Natural killer cell (primary cell): ENCODE data around the gene POR. TPM values are rescaled to one million over a fixed set of nuclear protein-coding genes. Genes with fewer than 3 reads are reported as not detected.
A peak's percentile ranks its signal among the peaks of the same experiment; 100 is the strongest.

Source experiments
- ATAC-seq, 3 donors: fragments of 150-1000 bp in 2 of 3; fragments of 200-7000 bp in 1 of 3; cut with Tn5 transposase; 1 replicate in 1 of 3; 2 replicates in 2 of 3; pipeline ENCODE4 v1.10.0; 2021; ENCODE audit warnings: mild to moderate bottlenecking in 2 of 3, moderate library complexity in 2 of 3
- DNase-seq, 2 donors: peaks; one replicate each; pipeline versions ENCODE4 v3.0.0 to v3.0.0-alpha.2; 2013 to 2021; ENCODE audit warnings: mixed read lengths in 1 of 2
- H3K27ac ChIP-seq: one replicate; pipeline ENCODE4 v1.5.1; 2013; ENCODE audit warnings: mild to moderate bottlenecking, low read length
- H3K27me3 ChIP-seq: one replicate; pipeline ENCODE4 v1.6.1; 2013; ENCODE audit warnings: low read length; ENCODE audit not compliant: control insufficient read depth, insufficient read depth
- H3K36me3 ChIP-seq: one replicate; pipeline ENCODE4 v1.6.1; 2013; ENCODE audit warnings: low read length; ENCODE audit not compliant: control insufficient read depth, insufficient read depth
- H3K4me1 ChIP-seq: one replicate; pipeline ENCODE4 v1.6.1; 2013; ENCODE audit warnings: low read length; ENCODE audit not compliant: control insufficient read depth, insufficient read depth
- H3K4me3 ChIP-seq: one replicate; pipeline ENCODE4 v1.5.1; 2013; ENCODE audit warnings: low read length
- H3K9me3 ChIP-seq: one replicate; pipeline ENCODE4 v1.6.1; 2013; ENCODE audit warnings: low read length; ENCODE audit not compliant: control insufficient read depth, insufficient read depth
- H3K27ac Mint-ChIP-seq, 2 donors: one replicate each; pipeline ENCODE4 v1.8.0; 2022; ENCODE audit warnings: mild to moderate bottlenecking in 2 of 2, mixed read lengths in 2 of 2, moderate library complexity in 1 of 2
- H3K27me3 Mint-ChIP-seq, 2 donors: one replicate each; pipeline ENCODE4 v1.8.0; 2022; ENCODE audit warnings: low read depth in 2 of 2, mixed read lengths in 2 of 2
- H3K36me3 Mint-ChIP-seq: one replicate; pipeline ENCODE4 v1.8.0; 2022; ENCODE audit warnings: mixed read lengths
- H3K4me1 Mint-ChIP-seq, 2 donors: one replicate each; pipeline ENCODE4 v1.8.0; 2022; ENCODE audit warnings: mixed read lengths in 2 of 2
- H3K4me3 Mint-ChIP-seq: one replicate; pipeline ENCODE4 v1.8.0; 2022; ENCODE audit warnings: mild to moderate bottlenecking, moderate library complexity, mixed read lengths
- H3K9me3 Mint-ChIP-seq, 2 donors: one replicate each; pipeline ENCODE4 v1.8.0; 2022; ENCODE audit warnings: mixed read lengths in 2 of 2
- WGBS: methylation state at CpG from one replicate; pipeline ENCODE4 v1.1.7; 2013; ENCODE audit warnings: missing lambda C conversion rate; ENCODE audit not compliant: insufficient coverage; 5-methylcytosine and 5-hydroxymethylcytosine counted together
- intact Hi-C: fragments of 100-400 bp; cut with micrococcal nuclease; formaldehyde crosslinking; loops from one replicate; pipeline ENCODE4 v1.14.2; 2022
- total RNA-seq, 4 donors: library from RNA; stranded (reverse); fragments of 120-200 nt in 1 of 4; gene quantifications; one replicate each; pipeline versions ENCODE4 v1.2.3 to v1.2.4, GENCODE V29; 2013 to 2022
- TF ChIP-seq, protein P1 (sequence below): fragments of 200-600 bp; IDR thresholded peaks from one replicate; pipeline ENCODE4 v1.8.0; 2022; ENCODE audit warnings: antibody characterized with exemption

The POR gene
- 10 to 100 TPM; 56.0 to 60.5 (median 58.3) TPM for total RNA-seq
- 30.6 TPM for total RNA-seq (2013)

DNA sequence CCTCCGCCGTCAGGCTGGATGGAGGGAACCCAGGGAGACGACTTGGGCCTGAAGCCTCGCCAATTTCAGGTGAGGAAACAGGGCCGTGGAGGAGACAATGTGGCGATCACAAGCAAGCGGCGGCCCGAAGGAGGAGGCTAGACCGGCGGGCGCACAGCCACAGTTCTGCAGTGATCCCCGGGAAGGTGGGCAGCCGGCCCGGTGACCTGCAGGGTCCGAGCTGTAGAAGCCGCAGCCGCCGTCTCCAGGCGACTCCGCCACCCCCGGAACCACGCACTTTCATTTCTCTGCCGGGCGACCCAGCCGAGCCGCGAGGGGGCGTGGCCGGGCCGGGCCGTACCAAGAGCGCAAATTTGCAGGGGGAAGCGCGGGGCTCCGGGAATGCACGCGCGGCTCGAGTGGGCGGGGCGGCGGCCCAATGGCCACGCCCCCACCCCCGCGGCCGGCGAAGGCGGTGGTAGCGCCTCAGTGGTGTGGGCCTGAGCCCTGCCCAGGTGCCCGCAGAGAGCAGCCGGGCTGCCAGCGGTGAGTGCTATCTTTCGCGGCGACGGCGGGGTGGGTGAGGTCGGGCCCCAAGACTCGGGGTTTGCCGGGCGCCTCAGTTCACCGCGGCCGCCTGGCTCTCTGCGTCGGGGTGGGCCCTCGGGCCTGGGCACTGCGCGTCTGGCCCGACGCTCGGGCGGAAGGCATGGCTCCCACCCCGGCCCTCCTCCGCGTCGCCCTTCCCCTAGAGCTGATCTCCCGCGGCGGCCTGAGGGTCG is at the start of gene POR:
Gene POR, plus strand, starts transcription at position 501 of the 761 bp plus-strand sequence. CDS start 38,847 bp downstream, outside the sequence.
- Mint-ChIP-seq H3K27ac (peak within 1 kb of the TSS; percentile 89 to 92), H3K4me1 (peaks cover 21 to 30% of the 10 kb centered on the region in 2 donors), H3K9me3 (no peaks in the 10 kb centered on the region), H3K4me3 (peak within 1 kb of the TSS; percentile 90), H3K27me3 (no peaks in the 10 kb centered on the region), H3K36me3 (no peaks in the 10 kb centered on the region)
- Histone ChIP-seq H3K36me3 (peaks cover 3% of the 10 kb centered on the region), H3K27me3 (no peaks in the 10 kb centered on the region), H3K4me3 (peak within 1 kb of the TSS; percentile 100), H3K9me3 (no peaks in the 10 kb centered on the region), H3K4me1 (peaks cover 25% of the 10 kb centered on the region), H3K27ac (peak within 1 kb of the TSS; percentile 99)
- DNase-seq (peak; percentile 97 to 100), ATAC-seq (peak; percentile 94 to 99 (median 95))
- intact Hi-C loops = loop anchor here (1.0 kb wide), 1 partner anchor 37 kb away; no protein-coding TSS in a partner anchor
- TF ChIP-seq, protein P1, sequence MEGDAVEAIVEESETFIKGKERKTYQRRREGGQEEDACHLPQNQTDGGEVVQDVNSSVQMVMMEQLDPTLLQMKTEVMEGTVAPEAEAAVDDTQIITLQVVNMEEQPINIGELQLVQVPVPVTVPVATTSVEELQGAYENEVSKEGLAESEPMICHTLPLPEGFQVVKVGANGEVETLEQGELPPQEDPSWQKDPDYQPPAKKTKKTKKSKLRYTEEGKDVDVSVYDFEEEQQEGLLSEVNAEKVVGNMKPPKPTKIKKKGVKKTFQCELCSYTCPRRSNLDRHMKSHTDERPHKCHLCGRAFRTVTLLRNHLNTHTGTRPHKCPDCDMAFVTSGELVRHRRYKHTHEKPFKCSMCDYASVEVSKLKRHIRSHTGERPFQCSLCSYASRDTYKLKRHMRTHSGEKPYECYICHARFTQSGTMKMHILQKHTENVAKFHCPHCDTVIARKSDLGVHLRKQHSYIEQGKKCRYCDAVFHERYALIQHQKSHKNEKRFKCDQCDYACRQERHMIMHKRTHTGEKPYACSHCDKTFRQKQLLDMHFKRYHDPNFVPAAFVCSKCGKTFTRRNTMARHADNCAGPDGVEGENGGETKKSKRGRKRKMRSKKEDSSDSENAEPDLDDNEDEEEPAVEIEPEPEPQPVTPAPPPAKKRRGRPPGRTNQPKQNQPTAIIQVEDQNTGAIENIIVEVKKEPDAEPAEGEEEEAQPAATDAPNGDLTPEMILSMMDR = no peak
- under 1% methylated on average over 82 of the region's 82 CpGs for WGBS

DNA sequence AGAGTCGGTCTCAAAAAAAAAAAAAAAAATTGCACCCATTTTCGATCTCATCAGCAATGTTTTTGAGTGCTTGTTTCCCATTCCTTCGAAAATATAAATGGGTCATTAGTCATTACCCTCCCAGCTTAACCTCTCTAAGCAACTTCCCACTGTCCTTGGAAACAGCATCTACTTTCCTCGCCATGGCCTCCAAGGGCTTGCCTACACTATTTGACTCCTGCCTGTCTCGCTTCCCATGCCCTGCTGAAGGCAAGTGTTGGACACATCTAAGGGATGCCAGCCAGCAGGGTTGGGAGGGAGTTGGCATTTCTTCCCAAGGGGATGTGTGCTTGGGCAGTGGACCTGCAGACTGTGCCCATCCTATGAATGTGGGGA is 48.9 kb upstream of the POR start:
- TF ChIP-seq, protein P1 = no peak
- peak in 1 of 3 donors; percentile 10 for ATAC-seq
- H3K27ac Mint-ChIP-seq = no peak overlapping the region
- no peak overlapping the region for H3K4me3 ChIP-seq
- DNase-seq = no peak
- H3K9me3 ChIP-seq = no peaks in the 10 kb centered on the region
- H3K27ac ChIP-seq = no peak overlapping the region
- H3K36me3 Mint-ChIP-seq = no peaks in the 10 kb centered on the region
- peaks cover 3% of the 10 kb centered on the region for H3K4me1 ChIP-seq
- no peaks in the 10 kb centered on the region for H3K36me3 ChIP-seq
- WGBS = 69% methylated on average over 5 of the region's 5 CpGs
- no peaks in the 10 kb centered on the region for H3K9me3 Mint-ChIP-seq
- H3K27me3 Mint-ChIP-seq = peaks cover 7 to 11% of the 10 kb centered on the region in 2 donors
- H3K4me1 Mint-ChIP-seq = peaks cover 0 to 6% of the 10 kb centered on the region in 2 donors
- no peak overlapping the region for H3K4me3 Mint-ChIP-seq
- no peaks in the 10 kb centered on the region for H3K27me3 ChIP-seq
- intact Hi-C loops = loop anchor here (1.0 kb wide), 1 partner anchor 154 kb away; no protein-coding TSS in a partner anchor

DNA sequence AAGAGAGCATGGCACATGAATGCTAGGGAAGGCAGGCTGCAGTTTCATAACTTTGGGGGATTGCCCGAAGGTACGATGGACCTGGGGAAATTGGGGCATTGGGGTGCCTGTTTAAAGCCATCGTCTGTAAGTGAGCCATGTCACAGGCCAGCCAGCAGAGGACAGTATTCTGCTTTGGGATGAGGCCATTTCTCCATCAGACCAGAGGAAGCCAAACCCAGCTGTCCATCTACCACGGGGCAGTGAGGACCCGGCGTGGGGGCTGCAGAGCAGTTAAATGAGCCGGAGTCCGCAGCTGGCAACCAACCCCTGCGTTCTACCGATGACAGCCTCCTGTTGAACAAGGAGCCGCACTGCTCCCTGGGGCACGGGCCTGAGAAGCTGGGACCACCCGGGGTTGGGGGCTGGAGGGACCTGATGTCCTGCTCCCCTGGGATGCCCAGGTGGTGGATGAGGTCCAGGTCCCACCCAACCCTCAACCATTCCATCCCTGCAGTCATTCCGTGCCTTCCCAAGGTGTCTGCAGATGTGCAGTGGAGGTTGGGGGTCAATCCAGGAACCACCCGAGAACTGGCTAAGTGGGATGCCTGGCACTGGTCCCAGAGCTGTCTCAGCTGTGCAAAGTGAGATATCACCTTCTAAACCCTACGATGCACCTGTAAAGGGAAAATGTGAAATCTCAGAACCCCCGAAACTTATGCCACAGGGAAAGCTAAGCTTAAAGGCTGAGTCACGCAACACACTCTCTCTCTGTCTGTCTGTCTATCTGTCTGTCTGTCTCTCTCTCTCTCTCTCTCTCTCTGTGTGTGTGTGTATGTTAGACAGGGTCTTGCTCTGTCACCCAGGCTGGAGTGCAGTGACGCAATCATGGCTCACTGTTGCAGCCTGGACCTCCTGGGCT is 48.2 kb upstream of the POR start:
- Histone ChIP-seq H3K27me3 (no peaks in the 10 kb centered on the region), H3K27ac (no peak overlapping the region), H3K36me3 (no peaks in the 10 kb centered on the region), H3K9me3 (no peaks in the 10 kb centered on the region), H3K4me3 (no peak overlapping the region), H3K4me1 (peaks cover 3% of the 10 kb centered on the region)
- Mint-ChIP-seq H3K27me3 (peaks cover 7 to 11% of the 10 kb centered on the region in 2 donors), H3K27ac (no peak overlapping the region), H3K9me3 (no peaks in the 10 kb centered on the region), H3K36me3 (no peaks in the 10 kb centered on the region), H3K4me3 (no peak overlapping the region), H3K4me1 (peaks cover 0 to 6% of the 10 kb centered on the region in 2 donors)
- peak; percentile 80 to 88 (median 85) for ATAC-seq
- WGBS = 52% methylated on average over 18 of the region's 19 CpGs
- intact Hi-C loops = loop anchor here (1.0 kb wide), 1 partner anchor 154 kb away; no protein-coding TSS in a partner anchor
- TF ChIP-seq, protein P1 = peak; percentile 70
- DNase-seq = peak; percentile 24 to 76
